Cardiac fibroblast (primary cell): ENCODE data around the gene NT5C1A.

Source experiments
- DNase-seq, 2 donors: peaks; one replicate each; pipeline versions ENCODE4 v3.0.0 to v3.0.0-alpha.2; 2010; ENCODE audit warnings: low read depth in 2 of 2
- H3K4me3 ChIP-seq, 2 donors: replicated peaks in 1 of 2; 1 replicate in 1 of 2; 2 replicates in 1 of 2; pipeline ENCODE4 v1.5.1; 2011; ENCODE audit warnings: low read depth in 2 of 2, low read length in 2 of 2, mild to moderate bottlenecking in 2 of 2, moderate library complexity in 1 of 2
- CTCF ChIP-seq: IDR thresholded peaks from one replicate; pipeline ENCODE4 v1.5.1; 2011; ENCODE audit warnings: low read depth, mild to moderate bottlenecking, low read length, inconsistent platforms

The NT5C1A gene

GRCh38 chr1:39652105-39652504 lies 19.8 kb downstream of the NT5C1A start:
- TF ChIP-seq CTCF, result no peak
- DNase-seq, result peak in 1 of 2 donors; percentile 48
- H3K4me3 ChIP-seq, result no peak overlapping the region

DNA sequence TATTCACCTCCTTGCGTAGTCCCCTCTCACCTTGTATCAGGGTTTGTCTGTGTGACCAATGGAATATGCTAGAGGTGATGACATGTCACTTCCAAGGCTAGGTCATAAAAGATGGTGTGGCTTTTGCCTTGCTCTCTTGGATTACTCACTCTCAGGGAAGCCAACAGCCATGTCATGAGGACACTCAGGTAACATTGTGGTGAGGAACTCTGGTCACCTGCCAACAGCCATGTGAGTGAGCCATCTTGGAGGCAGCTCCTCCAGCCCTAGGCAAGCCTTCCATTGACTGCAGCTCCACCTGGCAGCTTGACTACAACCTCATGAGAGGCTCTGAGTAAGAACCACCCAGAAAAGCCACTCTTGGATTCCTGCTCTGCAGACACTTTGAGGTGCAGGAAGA lies 21.5 kb downstream of the NT5C1A start:
- H3K4me3 ChIP-seq, result no peak overlapping the region
- TF ChIP-seq CTCF, result no peak
- DNase-seq, result no peak

DNA sequence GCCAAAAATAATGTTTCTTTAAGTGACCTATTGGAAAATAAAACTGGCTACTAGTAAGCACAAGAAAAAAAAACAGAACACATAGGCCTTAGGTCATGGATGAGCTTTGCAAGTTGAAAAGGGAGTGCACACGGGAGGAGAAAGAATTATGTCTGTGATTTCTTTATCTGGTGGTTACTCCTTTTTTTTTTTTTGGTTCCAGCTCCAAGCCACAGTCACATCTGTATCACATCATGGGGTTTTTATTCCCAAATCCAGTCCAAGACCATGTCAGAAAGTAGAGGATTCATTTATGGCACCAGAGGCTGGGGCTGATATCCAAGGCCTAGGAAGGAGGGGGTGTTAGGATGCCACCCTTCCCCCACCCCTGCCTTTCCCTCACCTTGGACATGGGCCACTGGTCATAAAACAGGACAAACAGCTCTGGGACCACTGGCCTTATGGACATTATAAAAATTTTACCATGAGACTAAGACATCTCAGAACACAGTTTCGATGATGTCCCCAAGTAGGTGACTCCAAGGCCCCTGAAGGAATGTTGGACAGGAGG lies 22.2 kb downstream of the NT5C1A start:
- no peak for DNase-seq
- H3K4me3 ChIP-seq, result no peak overlapping the region
- TF ChIP-seq CTCF, result no peak

GRCh38 chr1:39648496-39648895 lies 23.4 kb downstream of the NT5C1A start:
- peak; percentile 32 to 34 for DNase-seq
- H3K4me3 ChIP-seq, result no peak overlapping the region
- TF ChIP-seq CTCF, result no peak

- no peak for TF ChIP-seq CTCF
- DNase-seq, result no peak
- H3K4me3 ChIP-seq, result no peak overlapping the region
Observed at GRCh38 chr1:39647247-39647646, 24.7 kb downstream of the NT5C1A start.

DNA sequence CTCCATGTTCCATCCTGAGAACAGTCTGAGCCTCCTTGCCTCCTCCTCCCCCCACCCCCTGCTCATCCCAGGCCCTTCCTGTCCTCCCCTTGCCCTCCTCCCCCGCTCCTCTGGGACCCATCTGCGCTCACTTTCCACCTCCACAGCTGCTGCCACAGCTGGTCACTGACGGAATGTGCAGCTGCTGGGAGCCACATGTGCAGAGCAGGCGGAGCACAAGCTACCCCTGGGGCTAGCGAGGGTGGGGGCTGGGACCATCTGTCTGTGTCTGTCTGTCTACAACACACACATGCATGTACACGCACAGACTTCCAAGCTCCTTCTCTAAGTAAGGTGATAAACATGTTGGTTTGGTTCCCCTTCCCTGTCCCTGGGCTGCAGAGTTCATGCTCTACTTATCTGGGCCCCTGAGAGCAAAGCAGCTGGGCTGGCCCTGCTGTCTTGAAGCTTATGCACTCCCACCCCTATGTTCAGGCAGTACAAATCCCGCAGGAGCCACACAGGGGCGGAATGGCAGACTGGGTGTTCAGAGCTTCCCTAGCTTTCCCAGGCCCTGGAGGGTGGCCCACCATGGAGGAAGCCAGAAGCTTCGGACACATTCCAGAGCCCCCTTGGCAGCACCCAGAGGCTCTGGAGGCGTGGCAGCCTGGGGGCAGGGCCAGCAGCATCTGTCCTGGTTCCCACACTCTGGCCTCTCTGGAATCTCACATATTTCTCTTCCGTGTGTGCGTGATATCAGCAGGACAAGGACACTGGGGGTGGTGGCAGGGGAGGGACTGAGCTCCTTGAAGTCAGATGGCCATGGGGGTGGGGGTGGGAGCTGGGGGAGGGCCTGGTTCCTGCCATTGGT lies 25.4 kb downstream of the NT5C1A start:
- DNase-seq, result peak; percentile 73 to 79
- TF ChIP-seq CTCF, result peak; percentile 1
- no peak overlapping the region for H3K4me3 ChIP-seq
